ENCODE results near the gene COL5A1.

Gene COL5A1

DNA sequence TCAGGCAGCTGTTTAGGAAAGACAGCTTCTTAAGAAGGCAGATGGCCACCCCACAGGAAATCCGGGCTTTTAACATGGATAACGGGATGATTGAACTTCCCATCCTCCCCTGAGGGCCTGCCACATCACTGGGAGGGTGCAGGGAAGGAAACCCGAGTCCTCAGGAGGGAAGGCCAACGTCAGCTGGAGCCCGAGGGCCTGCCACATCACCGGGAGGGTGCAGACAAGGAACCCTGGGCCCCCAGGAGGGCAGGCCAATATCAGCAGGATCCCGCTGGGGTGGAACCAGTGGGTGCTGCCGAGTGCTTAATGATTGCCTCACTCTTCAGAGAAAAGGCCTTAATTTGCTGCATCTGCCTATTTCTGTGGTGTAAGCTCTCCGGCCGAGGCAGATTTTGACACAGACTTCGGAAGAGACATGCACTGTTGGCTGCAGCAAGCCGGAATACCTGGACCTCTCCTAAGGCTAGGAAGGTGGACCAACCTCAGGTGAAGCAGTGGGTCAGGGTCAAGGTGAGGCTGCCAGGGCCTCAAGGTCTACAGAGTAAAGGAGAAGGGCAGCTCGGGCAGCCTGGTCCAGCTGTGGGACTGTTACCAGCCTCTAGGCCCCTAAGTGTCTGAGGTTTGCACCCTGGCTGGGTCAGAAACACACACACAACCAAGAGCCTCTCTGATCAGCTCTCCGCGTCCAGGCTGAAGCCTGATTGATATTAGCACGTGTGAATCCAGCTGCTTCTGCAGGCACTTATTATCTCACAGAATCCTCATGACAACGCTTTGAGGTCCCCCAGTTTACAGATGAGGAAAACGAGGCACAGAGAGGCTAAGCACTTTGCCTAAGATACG is 14.8 kb upstream of the COL5A1 start:
- DNase-seq, result peak; percentile 13

DNA sequence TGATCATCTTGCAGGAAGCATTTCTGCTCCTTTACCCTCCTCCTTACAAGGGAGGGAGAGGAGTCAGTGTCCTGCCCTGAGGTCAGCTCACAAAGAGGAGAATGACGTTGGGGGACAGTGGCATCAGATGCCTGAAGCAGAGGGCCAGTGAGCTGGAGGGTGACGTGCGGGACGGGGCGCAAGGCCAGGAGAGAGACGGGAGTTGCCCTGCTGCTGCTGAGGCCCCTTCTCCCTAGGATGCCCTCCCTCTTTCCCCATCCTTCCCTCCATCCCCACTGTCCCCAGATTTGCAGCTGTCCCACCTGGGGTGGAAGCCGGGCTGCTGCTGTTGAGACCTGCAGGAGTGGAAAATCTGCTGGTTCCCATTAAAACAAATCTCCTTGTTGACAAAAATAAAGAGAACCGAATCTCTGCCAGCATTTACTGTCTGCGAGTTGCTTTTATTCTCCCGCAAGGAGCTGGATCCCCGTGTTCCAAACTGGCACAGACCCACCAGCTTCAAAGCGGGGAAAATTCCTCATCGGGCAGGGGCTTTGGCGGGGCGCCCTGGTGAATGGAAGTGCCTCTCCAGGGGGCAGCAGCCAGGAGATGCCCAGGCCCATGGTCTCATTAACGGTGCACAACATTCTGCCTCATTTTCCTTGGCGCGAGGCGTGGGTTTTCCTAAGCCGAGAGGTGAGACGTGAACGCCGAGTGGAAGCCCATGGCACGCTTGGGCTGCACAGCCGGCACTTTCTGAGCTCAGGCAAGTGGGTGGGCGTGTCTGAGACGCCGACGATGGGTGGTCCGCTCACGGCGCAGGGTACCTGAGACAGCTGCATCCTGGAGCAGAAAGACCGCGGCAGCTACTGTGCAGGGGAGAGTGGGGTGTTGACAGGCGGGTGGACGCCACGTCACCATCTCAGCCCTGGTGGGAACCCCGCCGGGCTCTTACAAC is 13.9 kb upstream of the COL5A1 start:
- DNase-seq, result peak; percentile 9

DNA sequence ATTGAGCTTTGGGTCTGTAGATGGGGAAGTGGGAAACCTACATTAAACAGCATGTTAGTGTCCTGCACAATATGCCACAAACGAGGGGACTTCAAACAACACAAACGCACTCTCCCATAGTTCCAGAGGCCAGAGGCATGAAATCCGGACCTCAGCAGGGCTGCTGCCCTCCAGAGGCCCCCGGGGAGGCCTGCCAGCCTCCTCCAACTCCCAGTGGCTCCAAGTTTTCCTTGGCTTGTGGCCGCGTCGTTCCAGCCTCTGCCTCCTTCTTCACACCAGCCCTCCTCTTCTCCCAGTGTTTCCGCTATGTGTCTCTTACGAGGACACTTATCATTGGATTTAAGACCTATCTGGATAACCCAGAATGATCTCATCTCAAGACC is 13.3 kb upstream of the COL5A1 start:
- peak; percentile 6 for DNase-seq

DNA sequence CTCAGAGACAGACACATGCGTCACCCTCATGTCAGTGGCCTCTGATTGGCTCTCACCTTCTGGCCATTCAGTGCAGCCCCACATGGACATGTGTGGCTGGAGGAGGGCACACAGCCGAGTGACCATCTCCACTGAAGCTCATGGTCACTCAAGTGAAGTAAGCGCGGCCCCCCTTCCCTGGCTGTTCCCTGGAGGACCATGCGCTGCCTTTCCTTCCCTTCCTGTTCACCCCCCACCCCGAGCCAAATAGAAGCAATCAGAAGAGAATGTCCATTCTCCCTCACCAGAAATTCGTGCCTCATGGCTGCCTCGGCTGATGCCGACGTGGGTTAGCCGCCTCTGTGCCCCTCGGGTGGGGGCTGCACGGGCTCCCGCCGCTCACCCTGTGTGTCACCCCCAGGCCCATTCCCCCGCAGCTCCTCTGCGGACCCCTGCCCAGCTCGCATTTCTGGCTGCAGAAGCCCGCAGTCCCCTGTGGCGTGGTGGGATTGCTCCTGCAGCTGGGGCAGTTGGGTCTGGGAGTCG is 12.5 kb upstream of the COL5A1 start:
- DNase-seq, result peak; percentile 1

DNA sequence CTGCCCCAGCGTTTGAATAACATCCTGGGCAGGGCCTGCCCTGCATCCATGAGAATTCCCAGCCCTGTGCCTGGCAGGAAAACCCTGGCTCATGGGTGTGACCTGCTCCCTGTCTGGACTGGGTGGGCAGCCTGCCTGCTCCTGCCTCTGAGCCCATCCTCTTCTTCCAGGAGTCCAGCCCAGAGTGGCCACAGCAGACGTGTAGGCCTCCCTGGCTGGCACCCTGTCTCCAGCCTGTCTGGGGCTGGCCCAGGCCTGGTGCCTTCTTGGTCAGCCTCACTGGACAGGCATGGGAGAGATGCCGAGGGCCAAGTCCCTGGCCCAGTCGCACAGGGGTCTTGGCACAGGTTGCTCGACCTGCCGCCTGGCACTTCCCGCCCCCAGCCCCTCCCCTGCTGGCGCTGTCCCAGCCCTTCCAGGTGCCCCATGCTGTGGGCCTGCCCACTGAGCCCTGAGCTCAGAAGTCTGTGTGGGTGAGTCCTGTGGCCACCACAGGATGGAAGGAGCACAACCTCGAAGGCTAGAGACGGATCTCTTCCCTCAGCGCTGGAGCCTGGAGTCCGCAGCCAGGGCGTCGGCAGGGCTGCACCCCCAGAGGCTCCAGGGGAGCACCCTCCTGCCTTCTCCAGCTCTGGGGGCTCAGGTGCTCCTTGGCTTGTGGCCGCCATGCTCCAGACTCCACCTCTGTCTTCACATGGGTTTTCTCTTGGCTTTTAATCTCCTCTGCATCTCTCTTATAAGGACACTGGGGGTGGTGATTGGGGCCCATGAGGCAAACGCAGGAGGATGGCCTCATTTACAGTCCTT is 11.8 kb upstream of the COL5A1 start:
- peak; percentile 10 for DNase-seq

DNA sequence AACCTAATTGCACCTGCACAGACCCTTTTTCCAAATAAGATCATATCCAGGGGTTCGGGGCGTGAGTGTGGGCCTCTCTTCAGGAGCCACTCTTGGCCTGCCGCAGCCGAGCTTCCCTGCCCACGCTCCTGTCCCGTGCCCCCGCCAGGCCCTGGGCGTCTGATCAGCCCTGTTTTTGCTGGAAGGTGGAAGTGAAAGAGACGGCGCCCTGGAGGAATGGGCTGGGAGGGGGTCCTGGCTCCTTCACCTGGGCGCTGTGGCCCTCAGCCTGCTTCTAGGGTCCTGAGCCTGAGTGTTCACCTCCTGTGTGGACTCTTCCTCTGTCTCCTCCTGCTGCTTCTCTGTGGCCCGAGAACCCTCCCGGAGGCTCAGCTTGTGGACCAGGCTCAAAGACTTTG is 11.2 kb upstream of the COL5A1 start:
- DNase-seq, result peak; percentile 8

DNA sequence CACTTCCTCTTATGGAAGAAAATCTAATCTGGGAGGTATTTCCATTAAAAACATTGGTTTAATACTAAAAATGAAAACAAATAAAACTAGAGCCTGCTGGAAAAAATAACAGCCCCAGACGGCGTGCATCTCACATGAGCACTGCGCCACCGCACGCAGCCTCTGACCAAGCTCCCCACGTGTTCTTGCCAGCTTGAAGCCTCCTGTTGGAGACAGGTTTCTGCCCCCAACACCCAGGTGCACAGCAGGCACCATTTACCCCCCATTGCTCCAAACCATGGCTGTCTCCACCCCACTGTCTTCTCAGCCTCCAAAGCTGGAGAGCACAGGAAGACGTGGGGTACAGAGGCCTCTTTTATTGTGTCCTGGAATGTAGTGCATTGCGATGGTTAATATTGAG is 10.7 kb upstream of the COL5A1 start:
- peak; percentile 5 for DNase-seq

DNA sequence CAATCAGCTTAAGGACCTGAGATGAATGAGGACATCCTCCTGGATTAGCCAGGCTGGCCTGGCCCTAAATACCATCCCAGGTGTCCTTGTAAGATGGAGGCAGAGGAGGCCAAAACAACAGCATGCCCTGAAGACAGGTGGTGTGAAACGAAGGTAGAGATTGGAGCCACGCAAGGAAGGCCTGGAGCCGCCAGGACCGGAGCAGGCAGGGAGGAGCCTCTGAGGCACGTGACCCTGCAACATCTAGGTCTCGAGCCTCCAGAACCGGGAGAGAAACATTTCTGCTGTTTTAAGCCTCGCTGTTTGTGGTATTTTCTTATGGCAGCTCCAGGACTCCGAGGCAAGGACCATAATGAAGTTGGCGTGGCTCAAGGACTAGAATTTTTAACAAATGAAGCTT is 9.7 kb upstream of the COL5A1 start:
- DNase-seq, result peak; percentile 1

DNA sequence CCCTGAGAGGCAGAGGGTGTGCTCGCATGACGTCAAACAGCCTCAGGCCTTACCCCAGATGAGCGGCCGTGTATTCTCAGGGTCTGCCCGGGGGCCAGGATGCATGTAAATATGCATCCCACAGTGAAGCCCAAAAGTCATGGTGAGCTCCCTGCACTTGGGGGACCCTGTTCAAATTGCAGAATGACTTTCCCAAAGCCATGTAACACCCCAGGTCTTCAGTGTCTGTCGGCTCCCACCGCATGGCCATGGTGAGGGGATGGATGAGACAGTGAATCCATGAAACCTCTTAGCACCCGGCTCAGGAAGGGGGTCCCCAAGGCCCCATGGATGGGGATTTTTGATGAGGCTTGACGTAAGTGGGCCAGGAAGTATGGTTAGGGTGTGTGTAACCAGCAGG is 9.3 kb upstream of the COL5A1 start:
- DNase-seq, result peak; percentile 9

DNA sequence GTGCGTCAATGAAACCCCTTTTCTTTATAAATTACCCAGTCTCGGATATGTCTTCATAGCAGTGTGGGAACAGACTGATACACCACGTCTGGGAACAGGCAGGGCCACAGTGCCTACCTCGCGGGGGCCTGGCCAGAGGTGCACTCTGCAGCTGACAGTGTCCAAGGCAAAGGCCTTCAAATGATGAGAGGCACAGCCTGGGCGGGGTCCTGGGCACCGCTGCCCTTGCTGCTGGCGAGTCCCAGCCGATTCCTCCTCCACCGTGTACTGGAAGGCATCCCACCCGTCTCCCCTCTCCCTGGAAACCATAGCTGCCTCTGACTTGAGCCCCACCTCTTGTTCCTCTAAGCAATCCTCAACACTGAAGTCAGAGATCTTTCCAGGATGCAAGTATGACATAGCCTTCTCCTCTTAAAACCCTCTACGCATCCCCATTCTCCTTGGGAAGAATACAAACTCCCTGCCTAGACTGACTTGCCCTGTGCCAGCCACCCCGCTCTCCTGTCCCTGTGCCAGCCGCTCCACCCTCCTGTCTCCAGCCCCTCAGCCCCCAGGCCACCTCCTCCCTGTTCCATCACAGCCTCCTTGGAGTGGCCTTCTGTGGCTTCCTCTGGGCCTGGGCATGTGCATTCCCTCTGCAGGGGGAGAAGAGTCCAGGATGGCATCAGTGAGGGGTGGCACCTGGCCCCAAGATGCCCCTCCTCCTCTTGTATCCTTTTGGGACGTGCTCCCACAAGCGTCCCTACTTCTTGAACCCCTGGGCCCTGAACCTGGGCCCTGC is 8.1 kb upstream of the COL5A1 start:
- DNase-seq, result peak; percentile 4

DNA sequence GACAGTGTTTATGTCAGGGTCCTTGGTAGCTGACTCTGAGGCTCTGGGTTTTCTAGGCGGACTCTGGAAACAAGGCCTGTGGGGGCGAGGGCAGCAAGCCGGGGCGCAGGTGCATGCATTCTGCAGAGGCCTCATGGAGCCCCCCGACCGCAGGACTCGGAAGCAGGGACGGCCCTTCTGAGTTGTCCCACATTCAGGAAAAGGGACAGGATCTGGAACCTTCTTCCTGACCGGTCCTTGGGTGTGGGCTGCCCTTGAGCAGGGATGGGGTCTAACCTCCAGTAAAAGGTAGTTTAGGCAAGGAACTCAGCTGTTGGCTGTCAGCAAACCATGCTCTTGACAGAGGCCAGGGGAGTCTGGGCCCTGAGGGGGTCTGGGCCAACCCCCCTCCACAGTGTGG is 7.4 kb upstream of the COL5A1 start:
- peak; percentile 15 for DNase-seq

DNA sequence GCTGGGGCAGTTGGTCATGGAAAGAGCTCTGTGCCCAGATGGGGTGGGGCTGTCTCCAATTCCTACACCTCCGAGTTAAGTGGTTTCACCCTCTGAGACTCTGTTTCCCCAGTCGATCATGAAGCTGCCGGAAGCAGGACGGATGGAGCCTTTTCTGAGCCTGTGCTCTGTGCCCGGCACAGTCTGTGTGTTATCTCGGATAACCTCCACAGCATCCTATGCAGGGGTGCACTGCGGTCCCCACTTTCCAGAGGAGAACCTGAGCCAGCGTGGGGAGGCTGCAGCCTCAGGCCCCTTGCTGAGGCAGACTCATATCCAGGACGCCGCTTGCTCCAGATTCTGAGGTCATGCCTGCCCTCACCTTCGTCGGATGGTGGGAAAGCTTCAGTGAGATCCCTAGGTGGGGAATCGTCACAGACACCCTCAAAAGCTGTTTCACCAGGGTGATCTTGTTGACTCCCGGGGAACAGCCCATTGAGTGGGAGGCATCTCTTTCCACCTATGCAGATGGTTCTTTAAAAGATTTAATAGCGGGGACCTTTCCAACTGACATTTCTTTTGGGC is 6.9 kb upstream of the COL5A1 start:
- peak; percentile 10 for DNase-seq

DNA sequence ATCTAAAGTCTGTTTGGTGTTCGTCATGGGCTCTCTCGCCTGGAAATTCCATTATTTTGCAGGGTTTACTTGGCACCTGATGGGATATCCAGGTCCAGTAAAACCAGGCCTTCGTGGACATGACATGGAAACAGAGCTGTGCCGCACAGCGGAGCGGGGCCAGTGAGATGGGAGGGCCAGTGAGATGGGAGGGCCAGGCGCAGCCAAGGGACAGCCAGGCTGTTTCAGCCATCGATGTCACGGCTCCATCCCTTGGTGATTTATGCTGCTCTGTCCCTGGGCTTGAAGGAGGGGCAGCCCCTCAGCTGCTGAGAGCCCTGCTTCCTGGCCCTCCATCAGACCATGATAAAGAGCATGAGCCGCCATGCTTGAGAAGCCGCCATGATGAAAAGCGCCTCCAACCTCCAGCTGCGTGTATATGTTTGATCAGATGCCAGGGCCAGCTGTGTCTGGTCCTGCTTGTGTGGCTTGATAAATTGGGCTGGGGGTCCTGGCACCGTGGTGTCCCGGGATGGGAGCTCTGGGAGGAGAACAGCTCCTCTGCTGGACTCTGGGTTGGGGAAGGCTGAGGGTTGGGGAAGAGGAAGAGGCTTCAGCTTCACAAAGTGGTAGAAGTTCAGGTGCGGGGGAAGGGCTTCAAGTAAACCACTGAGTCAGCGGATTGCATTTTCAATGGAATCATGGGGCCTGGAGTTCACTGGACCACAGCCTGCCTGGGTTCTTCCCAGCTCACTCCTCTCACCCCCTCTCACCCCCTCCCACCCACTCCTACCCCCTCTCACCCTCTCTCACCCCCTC is 6.1 kb upstream of the COL5A1 start:
- DNase-seq, result no peak

DNA sequence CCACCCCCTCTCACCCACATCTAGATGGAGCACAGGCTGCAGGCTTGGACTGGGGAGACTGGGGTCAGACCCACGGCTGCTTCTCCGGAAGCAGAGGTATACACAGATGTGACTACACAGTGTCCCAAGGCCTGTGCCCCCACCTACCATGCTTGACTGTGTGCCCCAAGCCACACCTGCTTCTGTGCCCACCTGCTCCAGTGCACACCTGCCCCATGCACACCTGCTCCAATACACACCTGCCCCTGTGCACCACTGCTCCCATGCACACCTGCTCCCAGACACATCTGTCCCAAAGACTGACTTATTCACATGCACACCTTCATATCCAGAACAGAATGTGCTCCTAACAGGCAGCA is 5.5 kb upstream of the COL5A1 start:
- no peak for DNase-seq

DNA sequence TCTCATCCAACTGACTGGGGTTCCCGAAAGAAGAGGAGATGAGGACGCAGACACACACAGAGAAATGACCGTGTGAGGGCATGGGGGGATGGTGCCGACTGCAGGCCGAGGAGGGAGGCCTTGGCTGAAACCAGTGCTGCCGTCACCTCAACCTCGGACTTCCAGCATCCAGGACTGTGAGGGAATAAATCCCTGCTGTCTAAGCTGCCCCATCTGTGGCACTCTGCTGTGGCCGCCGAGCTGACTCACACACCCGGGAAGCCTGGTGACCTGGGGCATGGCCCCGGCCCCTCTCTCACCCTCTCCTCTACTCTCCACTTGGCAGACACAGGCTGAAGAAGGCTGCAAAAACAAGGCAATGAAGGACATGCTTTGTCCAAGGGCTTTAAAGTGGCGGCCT is 4.4 kb upstream of the COL5A1 start:
- DNase-seq, result no peak

DNA sequence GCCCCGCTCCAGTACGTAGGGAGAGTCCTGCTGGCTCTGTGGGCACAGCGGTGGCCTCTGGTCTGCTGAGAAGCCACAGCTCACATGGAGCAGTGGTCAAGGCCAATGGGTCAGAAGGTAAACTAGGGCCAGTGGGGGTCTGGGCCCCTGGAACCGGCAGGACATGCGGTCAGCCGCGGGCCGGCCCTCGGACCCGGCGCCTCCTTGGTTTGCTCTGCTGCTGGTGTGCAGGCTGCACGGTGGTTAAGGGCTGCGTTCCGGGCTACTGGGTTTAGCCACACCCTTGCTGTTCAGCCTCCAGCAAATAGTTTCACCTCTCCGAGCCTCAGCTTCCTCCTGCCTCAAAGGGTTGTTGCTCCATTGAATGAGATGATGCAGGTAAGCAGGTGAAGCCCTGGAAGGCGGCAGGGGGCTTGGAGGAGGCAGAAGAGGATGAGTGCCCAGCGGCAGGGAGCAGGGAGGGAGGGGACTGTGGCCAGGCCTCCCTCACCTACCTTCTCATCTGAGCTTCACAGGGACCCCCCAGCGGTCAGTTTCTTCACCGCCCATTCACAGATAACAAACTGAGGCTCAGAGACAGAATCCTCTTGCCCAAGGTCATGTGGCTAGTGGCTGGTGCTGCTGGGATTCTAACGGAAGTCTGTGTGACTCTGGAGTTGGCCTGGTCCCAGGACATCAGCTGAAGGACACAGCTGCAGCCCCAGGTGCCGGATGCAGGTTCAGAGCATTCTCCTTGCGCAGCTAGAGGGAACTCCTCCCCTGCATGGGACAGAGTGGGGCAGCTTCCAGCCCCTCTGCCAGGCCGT is 3.7 kb upstream of the COL5A1 start:
- no peak for DNase-seq

DNA sequence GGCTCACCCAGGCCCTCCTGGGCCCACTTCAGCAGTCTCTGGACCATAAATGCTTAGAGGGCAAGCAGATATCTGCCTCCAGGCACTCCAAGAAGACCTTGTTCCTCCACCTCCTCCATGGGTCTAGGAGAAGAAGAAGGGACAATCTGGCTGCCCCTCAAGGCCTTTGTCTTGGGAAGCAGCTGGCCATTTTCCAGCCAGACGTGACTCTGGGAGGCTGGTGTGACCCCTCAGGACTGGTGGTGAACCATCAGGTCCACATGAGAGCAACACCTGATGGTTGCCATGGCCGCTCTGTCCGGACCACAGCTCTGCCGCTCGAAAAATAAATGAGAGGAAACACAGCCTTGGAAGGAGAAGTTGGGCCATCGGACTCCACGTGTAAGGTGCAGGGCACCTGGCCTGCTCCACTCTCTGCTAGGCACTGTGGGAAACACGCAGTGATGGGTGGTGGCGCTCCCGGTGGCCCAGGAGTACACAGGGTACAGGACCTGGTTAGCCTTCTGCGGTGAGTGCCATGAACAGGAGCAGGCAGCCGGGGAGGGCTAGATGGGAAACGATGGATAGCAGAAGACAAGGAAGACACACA is 3.0 kb upstream of the COL5A1 start:
- no peak for DNase-seq

DNA sequence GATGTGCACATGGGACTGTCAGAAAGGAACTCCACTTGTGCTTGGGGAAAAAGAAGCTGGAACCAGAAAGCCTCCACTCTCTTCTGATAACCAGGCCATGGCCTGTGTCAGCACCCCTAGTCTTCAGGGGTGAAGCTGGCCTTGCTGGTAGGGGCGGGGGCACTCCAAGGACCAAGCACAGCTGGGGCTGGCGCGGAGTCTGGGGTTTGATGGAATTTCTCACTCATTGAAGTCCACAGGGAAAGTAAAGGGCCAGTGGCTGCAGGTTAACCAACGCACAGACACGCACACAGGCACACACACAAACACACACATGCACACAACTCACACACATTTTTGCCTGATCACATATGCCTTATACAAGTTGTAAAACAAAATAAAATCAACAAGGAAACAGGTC is 1.6 kb upstream of the COL5A1 start:
- DNase-seq, result no peak

DNA sequence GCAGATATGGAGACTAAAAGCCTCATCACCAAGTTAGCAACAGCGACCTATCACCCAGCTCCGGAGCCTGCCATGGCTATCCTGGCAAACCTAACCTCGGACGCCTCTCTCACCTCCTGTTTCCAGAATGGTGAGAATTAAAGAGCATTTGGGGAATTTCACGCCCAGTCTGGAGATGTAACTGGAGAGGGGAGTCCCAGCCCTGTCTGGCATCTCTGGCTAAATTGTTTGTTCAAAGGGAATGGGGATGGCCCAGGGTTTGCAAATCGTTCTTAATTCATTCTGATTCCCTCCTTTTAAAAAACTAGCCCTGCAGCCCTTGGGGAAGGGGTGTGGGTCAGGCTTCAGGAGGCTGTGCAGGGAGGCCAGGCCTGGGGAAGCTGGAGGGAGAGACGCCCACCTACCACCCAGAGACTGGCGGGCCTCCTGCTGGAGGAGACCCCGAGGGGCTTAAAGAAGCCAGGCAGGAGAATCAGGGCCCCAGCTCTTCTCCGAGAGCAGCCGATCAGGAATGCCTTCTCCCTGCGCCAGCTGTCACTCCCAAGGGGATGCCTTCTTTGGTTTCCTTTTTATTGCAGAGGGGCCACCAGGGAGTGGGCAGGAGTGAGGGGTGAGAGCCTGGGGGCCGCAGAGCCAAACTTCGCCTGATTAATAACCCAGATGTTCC is 964 bp upstream of the COL5A1 start:
- no peak for DNase-seq
